Trophoblast cell (in vitro differentiated cells and primary cell): ENCODE results near the gene ZFAND3.

ENCODE experiments used
- DNase-seq, 2 donors: peaks; one replicate each; pipeline ENCODE4 v3.0.0-alpha.2; 2016
- H2AFZ ChIP-seq: 2 replicates; pipeline ENCODE4 v1.6.1; 2013; ENCODE audit warnings: low read length, moderate library complexity, mild to moderate bottlenecking; ENCODE audit not compliant: insufficient read depth, poor library complexity
- H2AK5ac ChIP-seq: 2 replicates; pipeline ENCODE4 v1.6.1; 2013; ENCODE audit warnings: mild to moderate bottlenecking, low read length
- H2BK120ac ChIP-seq: 2 replicates; pipeline ENCODE4 v1.6.1; 2013; ENCODE audit warnings: low read length, mild to moderate bottlenecking, moderate library complexity; ENCODE audit not compliant: insufficient read depth, poor library complexity
- H2BK12ac ChIP-seq: 2 replicates; pipeline ENCODE4 v1.6.1; 2013; ENCODE audit warnings: mild to moderate bottlenecking, low read length, moderate library complexity
- H2BK5ac ChIP-seq: 2 replicates; pipeline ENCODE4 v1.6.1; 2013; ENCODE audit warnings: low read length, low read depth, moderate library complexity, mild to moderate bottlenecking; ENCODE audit not compliant: poor library complexity
- H3K14ac ChIP-seq: 2 replicates; pipeline ENCODE4 v1.6.1; 2013; ENCODE audit warnings: mild to moderate bottlenecking, low read length
- H3K18ac ChIP-seq: 2 replicates; pipeline ENCODE4 v1.6.1; 2013; ENCODE audit warnings: mild to moderate bottlenecking, low read length
- H3K23ac ChIP-seq: 2 replicates; pipeline ENCODE4 v1.6.1; 2013; ENCODE audit warnings: low read length
- H3K27ac ChIP-seq: 2 replicates; pipeline ENCODE4 v1.5.1; 2013; ENCODE audit warnings: low read depth, mild to moderate bottlenecking, inconsistent platforms, low read length, moderate library complexity
- H3K27me3 ChIP-seq: 2 replicates; pipeline ENCODE4 v1.6.1; 2013; ENCODE audit warnings: inconsistent platforms, mild to moderate bottlenecking, low read length, moderate library complexity; ENCODE audit not compliant: insufficient read depth
- H3K36me3 ChIP-seq, 2 experiments: 1 replicate in 1 of 2; 2 replicates in 1 of 2; pipeline ENCODE4 v1.6.1; 2013; ENCODE audit warnings: low read length in 2 of 2, mild to moderate bottlenecking in 2 of 2, moderate library complexity in 1 of 2; ENCODE audit not compliant: insufficient read depth in 2 of 2, control insufficient read depth in 1 of 2
- H3K4ac ChIP-seq: 2 replicates; pipeline ENCODE4 v1.6.1; 2013; ENCODE audit warnings: low read depth, mild to moderate bottlenecking, low read length, moderate library complexity
- H3K4me1 ChIP-seq, 2 experiments: 1 replicate in 1 of 2; 2 replicates in 1 of 2; pipeline ENCODE4 v1.6.1; 2013; ENCODE audit warnings: low read length in 2 of 2, mild to moderate bottlenecking in 2 of 2, moderate library complexity in 1 of 2; ENCODE audit not compliant: insufficient read depth in 2 of 2, control insufficient read depth in 1 of 2
- H3K4me2 ChIP-seq: 2 replicates; pipeline ENCODE4 v1.6.1; 2013; ENCODE audit warnings: inconsistent platforms, mild to moderate bottlenecking, low read length, moderate library complexity
- H3K4me3 ChIP-seq: 2 replicates; pipeline ENCODE4 v1.5.1; 2013; ENCODE audit warnings: mild to moderate bottlenecking, low read depth, low read length, inconsistent platforms
- H3K79me1 ChIP-seq: one replicate; pipeline ENCODE4 v1.6.1; 2013; ENCODE audit warnings: low read length
- H3K79me2 ChIP-seq: 2 replicates; pipeline ENCODE4 v1.6.1; 2013; ENCODE audit warnings: low read length, mild to moderate bottlenecking; ENCODE audit not compliant: control insufficient read depth, insufficient read depth, poor library complexity
- H3K9ac ChIP-seq: 2 replicates; pipeline ENCODE4 v1.6.1; 2013; ENCODE audit warnings: mild to moderate bottlenecking, low read length
- H3K9me3 ChIP-seq: 2 replicates; pipeline ENCODE4 v1.6.1; 2013; ENCODE audit warnings: low read depth, mild to moderate bottlenecking, control low read depth, inconsistent platforms, low read length; ENCODE audit not compliant: insufficient read depth
- H4K12ac ChIP-seq: 2 replicates; pipeline ENCODE4 v1.6.1; 2013; ENCODE audit warnings: low read depth, mild to moderate bottlenecking, low read length, moderate library complexity
- H4K8ac ChIP-seq: 2 replicates; pipeline ENCODE4 v1.6.1; 2013; ENCODE audit warnings: low read depth, mild to moderate bottlenecking, low read length, moderate library complexity
- H4K91ac ChIP-seq: one replicate; pipeline ENCODE4 v1.6.1; 2013; ENCODE audit warnings: low read depth, mild to moderate bottlenecking, low read length, moderate library complexity
- WGBS: extraction: QIAGEN DNeasy Blood & Tissue Kit; methylation state at CpG from one replicate; pipeline ENCODE4 v1.1.7; 2013; ENCODE audit warnings: missing lambda C conversion rate; ENCODE audit not compliant: insufficient read length, insufficient coverage; ENCODE audit errors: extremely low coverage; 5-methylcytosine and 5-hydroxymethylcytosine counted together

Gene ZFAND3

GRCh38 chr6:37800703-37801604 is 18.6 kb upstream of the ZFAND3 start:
- no peak overlapping the region for H4K8ac ChIP-seq

DNA sequence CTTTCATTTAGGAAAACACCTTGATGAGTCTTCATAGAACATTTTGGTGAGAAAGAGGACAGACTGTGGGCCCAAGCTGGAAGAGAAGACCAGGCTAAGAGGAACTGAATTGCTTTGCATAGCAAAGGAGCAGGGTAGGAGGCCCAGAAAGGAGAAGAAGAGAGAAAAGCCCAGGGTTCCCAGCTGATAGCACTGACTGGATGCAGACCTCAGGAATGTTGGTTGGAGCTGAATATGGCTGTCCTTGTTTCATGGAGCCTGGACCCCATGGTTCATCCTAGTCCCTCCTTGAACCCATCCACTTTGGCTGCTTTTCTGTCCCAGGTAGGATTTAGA is 18.0 kb upstream of the ZFAND3 start:
- H2BK120ac ChIP-seq = no peak overlapping the region
- H3K36me3 ChIP-seq = no peaks in the 10 kb centered on the region
- H2BK12ac ChIP-seq = no peak overlapping the region
- no peak overlapping the region for H4K91ac ChIP-seq
- H3K27me3 ChIP-seq = no peaks in the 10 kb centered on the region
- no peak overlapping the region for H2BK5ac ChIP-seq
- DNase-seq = no peak
- no peak overlapping the region for H3K4me3 ChIP-seq
- no peak overlapping the region for H4K8ac ChIP-seq
- no peak overlapping the region for H3K18ac ChIP-seq
- no peak overlapping the region for H4K12ac ChIP-seq
- H2AK5ac ChIP-seq = no peak overlapping the region
- no peak overlapping the region for H3K14ac ChIP-seq
- H3K4me2 ChIP-seq = no peak overlapping the region
- H3K4ac ChIP-seq = no peak overlapping the region
- no peaks in the 10 kb centered on the region for H3K79me1 ChIP-seq
- no peaks in the 10 kb centered on the region for H3K79me2 ChIP-seq
- no peak overlapping the region for H2AFZ ChIP-seq
- no peak overlapping the region for H3K27ac ChIP-seq
- H3K9me3 ChIP-seq = no peaks in the 10 kb centered on the region
- no peak overlapping the region for H3K23ac ChIP-seq
- H3K4me1 ChIP-seq = no peaks in the 10 kb centered on the region
- no peak overlapping the region for H3K9ac ChIP-seq

More at GRCh38 chr6:37800703-37801604, 18.6 kb upstream of the ZFAND3 start:
- no peak overlapping the region for H3K18ac ChIP-seq
- H3K4me3 ChIP-seq = no peak overlapping the region
- no peak overlapping the region for H2AK5ac ChIP-seq
- no peaks in the 10 kb centered on the region for H3K79me2 ChIP-seq
- H3K4ac ChIP-seq = no peak overlapping the region
- no peaks in the 10 kb centered on the region for H3K79me1 ChIP-seq
- WGBS = no CpG with 5 or more reads among the region's 10 CpGs
- H2BK5ac ChIP-seq = no peak overlapping the region
- no peak overlapping the region for H2AFZ ChIP-seq
- H3K14ac ChIP-seq = no peak overlapping the region
- H2BK12ac ChIP-seq = no peak overlapping the region
- no peak overlapping the region for H3K27ac ChIP-seq
- no peak overlapping the region for H2BK120ac ChIP-seq
- no peak overlapping the region for H3K23ac ChIP-seq
- H3K36me3 ChIP-seq = no peaks in the 10 kb centered on the region
- H3K4me2 ChIP-seq = no peak overlapping the region
- no peak overlapping the region for H4K91ac ChIP-seq
- DNase-seq = no peak
- H3K9ac ChIP-seq = no peak overlapping the region
- H3K9me3 ChIP-seq = no peaks in the 10 kb centered on the region
- no peaks in the 10 kb centered on the region for H3K4me1 ChIP-seq
- H4K12ac ChIP-seq = no peak overlapping the region
- H3K27me3 ChIP-seq = no peaks in the 10 kb centered on the region

- Histone ChIP-seq H2AK5ac (no peak overlapping the region), H3K79me1 (peaks cover 3% of the 10 kb centered on the region)
Observed at GRCh38 chr6:37802810-37803209, 16.7 kb upstream of the ZFAND3 start.

DNA sequence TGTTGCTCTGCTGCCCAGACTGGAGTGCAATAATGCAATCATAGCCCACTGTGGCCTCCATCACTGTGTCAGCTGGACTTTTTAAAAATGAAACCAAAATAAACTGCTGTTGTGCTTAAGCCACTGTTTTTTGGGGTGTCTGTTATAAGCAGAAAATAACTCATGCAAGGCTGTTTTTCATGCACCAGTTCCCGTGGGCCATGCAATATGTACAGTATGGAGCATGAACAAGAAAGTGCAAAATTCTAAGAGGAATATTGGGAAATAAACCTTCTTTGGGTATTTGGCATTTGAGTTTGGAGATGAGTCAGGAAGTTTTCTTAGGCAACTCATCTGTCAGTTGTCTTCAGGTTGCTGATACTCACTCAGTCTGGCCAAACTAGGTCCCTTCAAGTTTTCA is 14.9 kb upstream of the ZFAND3 start:
- Histone ChIP-seq H3K27ac (no peak overlapping the region), H3K4ac (no peak overlapping the region), H2AK5ac (no peak overlapping the region), H2BK12ac (no peak overlapping the region), H4K8ac (no peak overlapping the region), H2BK120ac (no peak overlapping the region), H3K36me3 (no peaks in the 10 kb centered on the region), H3K14ac (no peak overlapping the region), H3K23ac (no peak overlapping the region), H3K79me1 (peaks cover 6% of the 10 kb centered on the region), H4K91ac (no peak overlapping the region), H3K4me2 (no peak overlapping the region), H3K27me3 (no peaks in the 10 kb centered on the region), H3K4me1 (peaks cover 14 to 17% of the 10 kb centered on the region in 2 experiments), H3K4me3 (no peak overlapping the region), H3K9me3 (no peaks in the 10 kb centered on the region), H3K18ac (no peak overlapping the region), H3K79me2 (no peaks in the 10 kb centered on the region), H3K9ac (no peak overlapping the region), H4K12ac (no peak overlapping the region), H2BK5ac (no peak overlapping the region), H2AFZ (no peak overlapping the region)
- no CpG with 5 or more reads among the region's 1 CpG for WGBS
- DNase-seq = peak in 1 of 2 donors; percentile 25

More at GRCh38 chr6:37802810-37803209, 16.7 kb upstream of the ZFAND3 start:
- no peaks in the 10 kb centered on the region for H3K27me3 ChIP-seq
- H2BK120ac ChIP-seq = no peak overlapping the region
- H3K4ac ChIP-seq = no peak overlapping the region
- WGBS = no CpG with 5 or more reads among the region's 2 CpGs
- no peak overlapping the region for H3K4me3 ChIP-seq
- no peak overlapping the region for H2BK5ac ChIP-seq
- no peak overlapping the region for H3K27ac ChIP-seq
- no peak for DNase-seq
- no peak overlapping the region for H3K9ac ChIP-seq
- no peak overlapping the region for H2BK12ac ChIP-seq
- no peak overlapping the region for H4K8ac ChIP-seq
- H3K23ac ChIP-seq = no peak overlapping the region
- no peaks in the 10 kb centered on the region for H3K9me3 ChIP-seq
- no peak overlapping the region for H3K14ac ChIP-seq
- H3K36me3 ChIP-seq = no peaks in the 10 kb centered on the region
- H3K4me2 ChIP-seq = no peak overlapping the region
- H4K12ac ChIP-seq = no peak overlapping the region
- H3K79me2 ChIP-seq = no peaks in the 10 kb centered on the region
- H3K18ac ChIP-seq = no peak overlapping the region
- H2AFZ ChIP-seq = no peak overlapping the region
- peaks cover 3 to 5% of the 10 kb centered on the region in 2 experiments for H3K4me1 ChIP-seq
- no peak overlapping the region for H4K91ac ChIP-seq
